SIG-M5 treated with dmso at 0.1 percent for 504 hours (cell line): Measurements from ENCODE around the gene CHMP4A.

Experiments
- DNase-seq: peaks from one replicate; lab custom pipeline; 2025; ENCODE audit not compliant: unreplicated experiment; lab: John Stamatoyannopoulos, UW

The CHMP4A gene

DNA sequence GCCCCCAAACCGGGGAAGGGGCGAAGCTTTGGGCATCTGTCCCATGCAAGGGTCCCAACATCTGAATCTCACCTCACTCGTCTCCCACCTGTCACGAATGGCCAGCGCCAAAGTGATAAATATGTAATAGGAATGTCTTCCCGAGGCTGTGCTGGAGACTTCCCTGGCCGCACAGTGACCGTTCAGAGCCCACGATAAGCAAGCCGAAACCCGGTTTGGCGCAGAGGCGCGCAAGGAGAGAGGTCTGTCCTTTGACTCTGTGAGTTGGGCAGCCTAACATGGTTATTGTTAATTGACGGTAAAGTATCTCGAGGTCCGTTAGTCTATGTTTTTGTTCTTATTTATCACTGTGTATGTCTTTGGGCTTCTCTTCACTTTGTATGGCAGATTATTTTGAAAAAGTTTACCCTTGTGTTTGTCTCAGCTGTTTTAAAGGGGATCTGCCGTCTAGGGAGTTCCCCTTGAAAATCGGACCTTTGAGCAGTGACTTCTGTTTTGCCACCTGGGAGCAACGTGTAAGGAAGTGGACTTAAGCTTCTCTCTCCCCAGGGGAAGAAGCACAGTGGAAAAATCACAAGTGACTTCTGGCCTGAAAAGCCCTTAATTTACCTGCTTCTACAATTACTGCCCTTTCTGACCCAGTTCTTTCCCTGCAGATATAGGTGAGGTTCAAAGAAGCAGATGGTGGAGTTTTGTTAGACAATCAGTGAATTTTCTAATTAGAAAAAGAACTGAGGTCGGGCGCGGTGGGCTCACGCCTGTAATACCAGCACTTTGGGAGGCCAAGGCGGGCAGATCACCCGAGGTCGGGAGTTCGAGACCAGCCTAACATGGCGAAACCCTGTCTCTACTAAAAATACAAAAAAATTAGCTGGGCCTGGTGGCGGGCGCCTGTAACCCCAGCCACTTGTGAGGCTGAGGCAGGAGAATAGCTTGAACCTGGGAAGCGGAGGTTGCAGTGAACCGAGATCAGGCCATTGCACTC is 16.9 kb downstream of the CHMP4A start:
- DNase-seq = peak; percentile 42

DNA sequence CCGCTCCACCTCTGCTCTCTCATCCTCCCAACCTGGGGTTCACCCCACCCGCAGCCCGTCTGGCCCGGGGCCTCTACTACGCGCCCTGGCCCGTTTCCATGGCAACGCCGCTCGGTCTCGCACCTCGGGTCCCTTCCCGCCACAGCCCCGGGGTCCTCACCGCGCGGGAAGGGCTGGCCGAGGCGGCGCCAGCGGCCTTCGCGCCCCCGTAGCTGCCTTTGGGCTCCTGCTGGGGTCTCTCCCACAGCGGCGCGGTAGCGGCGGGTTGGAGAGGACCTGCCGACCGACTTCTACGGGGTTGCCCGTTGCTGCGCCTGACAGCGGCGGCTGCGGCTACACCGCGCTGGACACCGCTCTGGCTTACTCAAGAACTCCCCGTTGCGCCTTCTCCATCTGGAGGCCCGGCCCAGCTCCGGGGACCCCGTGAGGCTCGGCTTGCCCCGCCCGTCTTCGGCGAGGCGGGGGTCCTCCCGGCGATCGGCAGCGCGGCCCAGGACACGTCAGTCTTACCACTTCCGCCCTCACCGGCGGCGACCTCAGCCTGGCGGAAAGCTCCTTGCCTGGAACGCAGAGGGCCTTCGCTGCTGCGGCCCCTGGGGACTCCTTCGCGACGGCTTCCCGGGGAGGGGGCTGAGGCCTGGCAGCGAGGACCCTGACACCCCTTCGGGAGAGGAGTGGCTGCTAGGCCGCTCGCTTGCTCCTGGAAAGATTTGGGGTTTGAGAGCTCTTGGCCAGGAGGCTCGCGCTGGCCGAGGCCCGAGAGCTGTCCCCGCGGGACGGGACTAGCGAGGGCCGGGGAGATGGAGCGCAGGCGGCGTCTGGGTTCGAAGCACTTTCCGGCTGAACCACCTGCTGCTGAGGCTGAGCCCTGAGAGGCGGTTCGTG is 17.9 kb downstream of the CHMP4A start, which contains the start of gene TM9SF1:
TSS of gene TM9SF1 (minus strand) at position 256 of the 885 bp plus-strand sequence. CDS start 422 bp downstream, outside the sequence.
- peak; percentile 76 for DNase-seq

DNA sequence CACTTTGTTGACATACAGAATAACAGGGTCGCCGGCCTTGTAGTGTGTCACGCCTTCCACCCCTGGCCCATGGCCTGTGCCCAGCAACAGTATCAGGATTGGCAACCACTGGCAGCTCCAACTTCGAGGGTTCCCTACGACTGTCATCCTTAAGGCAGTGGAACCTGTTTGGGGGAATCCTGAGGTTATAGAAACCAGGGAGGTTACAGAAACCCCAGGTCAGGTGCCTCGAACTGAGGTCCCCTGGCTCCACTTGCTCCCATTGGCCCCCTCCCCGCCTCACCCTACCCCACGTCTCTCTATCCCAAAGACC is 18.5 kb downstream of the CHMP4A start:
- no peak for DNase-seq

DNA sequence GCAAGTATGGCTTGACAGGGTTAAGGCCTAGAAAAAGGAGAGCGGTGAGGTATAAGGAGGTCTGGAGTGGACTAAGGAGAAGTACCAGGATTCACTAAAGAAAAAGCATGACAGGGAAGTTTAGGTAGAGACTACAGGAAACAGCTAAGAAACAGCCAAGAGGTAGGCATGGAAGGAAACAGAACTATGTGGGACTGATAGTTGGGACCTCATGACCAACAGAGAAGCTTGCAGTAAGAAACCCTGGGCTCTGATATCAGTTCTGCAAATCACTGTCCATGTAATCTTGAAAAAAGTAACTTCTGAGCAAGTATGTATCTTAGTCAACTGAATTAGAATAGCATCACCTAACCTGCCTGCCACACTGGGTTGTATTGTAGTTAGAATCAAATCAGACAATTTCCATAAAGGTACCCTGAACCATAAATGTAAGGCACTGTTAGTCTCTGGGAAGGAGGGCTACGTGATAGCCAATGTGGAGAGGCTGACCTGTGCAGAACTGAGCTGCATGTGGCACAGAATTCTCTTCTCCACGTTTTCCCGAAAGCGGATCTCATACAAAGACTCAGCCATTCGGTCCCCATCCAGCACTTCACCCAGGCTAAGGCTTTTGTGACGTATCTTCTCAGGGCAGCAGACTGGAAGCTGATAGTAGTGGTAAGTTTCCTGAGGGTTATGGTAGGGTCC is 19.0 kb downstream of the CHMP4A start:
- DNase-seq = no peak

GRCh38 chr14:24192933-24193332 is 20.4 kb downstream of the CHMP4A start:
- no peak for DNase-seq

DNA sequence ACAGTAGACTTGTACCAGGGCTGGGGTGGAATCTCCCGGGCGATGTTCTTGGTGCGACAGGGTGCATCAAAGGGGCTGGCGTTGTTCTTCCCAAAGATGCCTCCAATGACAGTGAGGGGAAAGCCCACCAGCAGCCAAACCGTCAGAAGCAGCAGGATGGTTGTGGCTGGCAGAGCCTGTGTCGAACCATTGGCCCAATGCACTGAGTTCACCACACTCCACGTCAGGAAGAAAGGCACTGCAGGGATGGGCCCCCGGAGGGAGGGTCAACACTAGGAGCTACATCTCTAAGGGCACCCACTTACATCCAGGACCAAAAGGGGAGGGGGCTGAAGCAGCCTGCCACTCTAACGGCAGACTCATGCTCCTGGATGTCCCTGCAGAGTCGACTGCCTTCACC is 22.9 kb downstream of the CHMP4A start:
- DNase-seq = no peak

GRCh38 chr14:24189460-24189859 is 23.8 kb downstream of the CHMP4A start:
- no peak for DNase-seq

- DNase-seq = no peak
Observed at GRCh38 chr14:24189059-24189375, 24.3 kb downstream of the CHMP4A start.

GRCh38 chr14:24188251-24189058 is 24.8 kb downstream of the CHMP4A start, which contains the start of gene IPO4:
TSS of gene IPO4 (minus strand) at chr14:24188816. CDS start at chr14:24188787, 29 bp downstream.
- DNase-seq = peak; percentile 97

DNA sequence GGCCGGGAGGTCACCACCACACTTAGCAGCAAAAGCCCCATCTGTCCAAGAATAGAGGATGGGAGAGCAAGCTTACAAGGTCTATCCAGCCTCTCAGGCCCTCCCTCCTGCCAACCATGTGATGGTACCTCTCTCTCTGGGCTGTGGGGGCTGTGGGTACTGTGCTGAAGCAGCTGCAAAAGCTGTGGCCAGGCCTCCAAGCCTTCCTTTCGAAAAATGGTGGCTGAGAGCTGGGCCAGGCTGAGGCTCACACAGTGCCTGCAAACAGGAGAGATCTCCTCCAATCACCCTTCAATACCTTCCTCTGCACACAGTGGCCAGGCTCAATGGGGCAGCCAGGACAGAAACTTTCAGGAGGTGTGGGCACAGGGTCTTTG is 25.8 kb downstream of the CHMP4A start:
- no peak for DNase-seq

GRCh38 chr14:24186831-24187538 is 26.3 kb downstream of the CHMP4A start:
- no peak for DNase-seq

- no peak for DNase-seq
Observed at GRCh38 chr14:24185741-24186140, 27.5 kb downstream of the CHMP4A start.

- no peak for DNase-seq
Observed at GRCh38 chr14:24185026-24185425, 28.3 kb downstream of the CHMP4A start.

- no peak for DNase-seq
Observed at GRCh38 chr14:24184104-24184970, 29.0 kb downstream of the CHMP4A start.

GRCh38 chr14:24183014-24183481 is 30.2 kb downstream of the CHMP4A start:
- no peak for DNase-seq

- DNase-seq = no peak
Observed at GRCh38 chr14:24182110-24182882, 31.0 kb downstream of the CHMP4A start.

GRCh38 chr14:24181371-24182077 is 31.8 kb downstream of the CHMP4A start:
- no peak for DNase-seq
